BLaER1 treated with 17β-estradiol and CSF1 and Interleukin-3, amounts not matched to agents 10 nM and 100 nM (cell line): ENCODE data around the gene STARD13.

Experiments
- H3K27ac ChIP-seq, 11 experiments: shearing (Covaris generic); formaldehyde crosslinking; 2 replicates each; pipeline ENCODE4 v1.8.1; 2022
- H3K27me3 ChIP-seq, 11 experiments: shearing (Covaris generic); formaldehyde crosslinking; 2 replicates each; pipeline ENCODE4 v1.8.1; 2022
- H3K36me3 ChIP-seq, 11 experiments: shearing (Covaris generic); formaldehyde crosslinking; 2 replicates each; pipeline ENCODE4 v1.8.1; 2022
- H3K4me1 ChIP-seq, 10 experiments: shearing (Covaris generic); formaldehyde crosslinking; 2 replicates each; pipeline ENCODE4 v1.8.1; 2022
- H3K4me2 ChIP-seq, 11 experiments: shearing (Covaris generic); formaldehyde crosslinking; 2 replicates each; pipeline ENCODE4 v1.8.1; 2022
- H3K4me3 ChIP-seq, 10 experiments: shearing (Covaris generic); formaldehyde crosslinking; 2 replicates each; pipeline ENCODE4 v1.8.1; 2022
- H3K9ac ChIP-seq, 11 experiments: shearing (Covaris generic); formaldehyde crosslinking; 2 replicates each; pipeline ENCODE4 v1.8.1; 2022
- H3K9me3 ChIP-seq, 11 experiments: shearing (Covaris generic); formaldehyde crosslinking; replicated peaks in 1 of 11; 2 replicates each; pipeline ENCODE4 v1.8.1; 2022
- H4K20me1 ChIP-seq, 11 experiments: shearing (Covaris generic); formaldehyde crosslinking; 2 replicates each; pipeline ENCODE4 v1.8.1; 2022
- Cebpa-rat ChIP-seq, 11 experiments: shearing (Covaris generic); IDR thresholded peaks; 2 replicates each; pipeline ENCODE4 v1.8.1; 2022

STARD13 gene

GRCh38 chr13:33228648-33229445, 56.7 kb downstream of the STARD13 start:
- no peak for TF ChIP-seq Cebpa-rat (IDR thresholded peaks at IDR 0.05)
- no peaks in the 10 kb centered on the region for H4K20me1 ChIP-seq
- peak overlapping the region in 1 of 11 experiments; percentile 31; a peak in 2 of 22 replicates for H3K27ac ChIP-seq
- no peaks in the 10 kb centered on the region for H3K36me3 ChIP-seq
- no peak overlapping the region for H3K4me3 ChIP-seq
- H3K4me2 ChIP-seq: peak overlapping the region in 9 of 11 experiments; percentile 13 to 56 (median 29); a peak in 13 of 22 replicates
- peaks cover 10 to 44% (median 15%) of the 10 kb centered on the region in 10 experiments; a peak in 18 of 20 replicates for H3K4me1 ChIP-seq
- no peaks in the 10 kb centered on the region for H3K27me3 ChIP-seq
- peaks cover 16 to 28% (median 23%) of the 10 kb centered on the region in 11 experiments for H3K9me3 ChIP-seq
- no peak overlapping the region for H3K9ac ChIP-seq

GRCh38 chr13:33227927-33228647, 57.5 kb downstream of the STARD13 start:
- Histone ChIP-seq H3K27ac (no peak overlapping the region), H3K9me3 (peaks cover 9 to 21% (median 16%) of the 10 kb centered on the region in 11 experiments), H4K20me1 (no peaks in the 10 kb centered on the region), H3K4me1 (peaks cover 10 to 44% (median 15%) of the 10 kb centered on the region in 10 experiments; a peak in 18 of 20 replicates), H3K4me3 (no peak overlapping the region), H3K27me3 (no peaks in the 10 kb centered on the region), H3K9ac (no peak overlapping the region), H3K36me3 (no peaks in the 10 kb centered on the region), H3K4me2 (peak overlapping the region in 2 of 11 experiments; percentile 54 to 56; a peak in 2 of 22 replicates)
- no peak for TF ChIP-seq Cebpa-rat (IDR thresholded peaks at IDR 0.05)

GRCh38 chr13:33224686-33225085, 60.9 kb downstream of the STARD13 start:
- Histone ChIP-seq H3K4me2 (no peak overlapping the region), H3K9ac (no peak overlapping the region), H4K20me1 (no peaks in the 10 kb centered on the region), H3K27ac (no peak overlapping the region), H3K27me3 (no peaks in the 10 kb centered on the region), H3K36me3 (no peaks in the 10 kb centered on the region), H3K9me3 (peaks cover 0 to 8% (median 5%) of the 10 kb centered on the region in 11 experiments; a peak in 6 of 22 replicates), H3K4me1 (peaks cover 5 to 28% (median 13%) of the 10 kb centered on the region in 10 experiments; a peak in 17 of 20 replicates), H3K4me3 (no peak overlapping the region)
- no peak for TF ChIP-seq Cebpa-rat (IDR thresholded peaks at IDR 0.05)

GRCh38 chr13:33224191-33224590, 61.4 kb downstream of the STARD13 start:
- Histone ChIP-seq H3K4me2 (no peak overlapping the region), H3K36me3 (no peaks in the 10 kb centered on the region), H3K4me1 (peaks cover 6 to 23% (median 13%) of the 10 kb centered on the region in 10 experiments; a peak in 19 of 20 replicates), H3K27ac (no peak overlapping the region), H3K9ac (no peak overlapping the region), H3K9me3 (peaks cover 0 to 8% (median 5%) of the 10 kb centered on the region in 11 experiments; a peak in 6 of 22 replicates), H3K4me3 (no peak overlapping the region), H3K27me3 (no peaks in the 10 kb centered on the region), H4K20me1 (no peaks in the 10 kb centered on the region)
- no peak for TF ChIP-seq Cebpa-rat (IDR thresholded peaks at IDR 0.05)

GRCh38 chr13:33219926-33220325, 65.6 kb downstream of the STARD13 start:
- H3K4me3 ChIP-seq: no peak overlapping the region
- H4K20me1 ChIP-seq: no peaks in the 10 kb centered on the region
- H3K27me3 ChIP-seq: no peaks in the 10 kb centered on the region
- H3K36me3 ChIP-seq: no peaks in the 10 kb centered on the region
- TF ChIP-seq Cebpa-rat (IDR thresholded peaks at IDR 0.05): no peak
- peaks cover 0 to 8% (median 5%) of the 10 kb centered on the region in 11 experiments; a peak in 6 of 22 replicates for H3K9me3 ChIP-seq
- peaks cover 0 to 8% (median 5%) of the 10 kb centered on the region in 10 experiments; a peak in 8 of 20 replicates for H3K4me1 ChIP-seq
- no peak overlapping the region for H3K27ac ChIP-seq
- no peak overlapping the region for H3K9ac ChIP-seq
- no peak overlapping the region for H3K4me2 ChIP-seq

- no peaks in the 10 kb centered on the region for H3K9me3 ChIP-seq
- H3K27ac ChIP-seq: no peak overlapping the region
- no peak overlapping the region for H3K9ac ChIP-seq
- H3K4me2 ChIP-seq: no peak overlapping the region
- H3K36me3 ChIP-seq: no peaks in the 10 kb centered on the region
- H4K20me1 ChIP-seq: no peaks in the 10 kb centered on the region
- H3K27me3 ChIP-seq: no peaks in the 10 kb centered on the region
- no peak overlapping the region for H3K4me3 ChIP-seq
- H3K4me1 ChIP-seq: peaks cover 0 to 8% (median 5%) of the 10 kb centered on the region in 10 experiments; a peak in 8 of 20 replicates
- no peak for TF ChIP-seq Cebpa-rat (IDR thresholded peaks at IDR 0.05)
Observed at GRCh38 chr13:33218426-33218825, 67.1 kb downstream of the STARD13 start.

GRCh38 chr13:33218020-33218419, 67.5 kb downstream of the STARD13 start:
- peaks cover 0 to 8% (median 5%) of the 10 kb centered on the region in 10 experiments; a peak in 8 of 20 replicates for H3K4me1 ChIP-seq
- no peaks in the 10 kb centered on the region for H3K9me3 ChIP-seq

GRCh38 chr13:33217256-33217655, 68.3 kb downstream of the STARD13 start:
- TF ChIP-seq Cebpa-rat (IDR thresholded peaks at IDR 0.05): no peak
- H3K9ac ChIP-seq: no peak overlapping the region

More at GRCh38 chr13:33218020-33218419, 67.5 kb downstream of the STARD13 start:
- no peak overlapping the region for H3K27ac ChIP-seq
- no peaks in the 10 kb centered on the region for H3K27me3 ChIP-seq
- no peak overlapping the region for H3K9ac ChIP-seq
- no peaks in the 10 kb centered on the region for H3K36me3 ChIP-seq
- no peak overlapping the region for H3K4me2 ChIP-seq
- H4K20me1 ChIP-seq: no peaks in the 10 kb centered on the region
- TF ChIP-seq Cebpa-rat (IDR thresholded peaks at IDR 0.05): no peak
- no peak overlapping the region for H3K4me3 ChIP-seq

GRCh38 chr13:33213797-33214196, 71.8 kb downstream of the STARD13 start:
- Histone ChIP-seq H3K9me3 (no peaks in the 10 kb centered on the region), H3K27ac (no peak overlapping the region), H3K36me3 (no peaks in the 10 kb centered on the region), H3K4me1 (peaks cover 0 to 3% (median 0%) of the 10 kb centered on the region in 10 experiments; a peak in 4 of 20 replicates), H3K4me2 (no peak overlapping the region; a peak in 1 of 22 replicates), H3K27me3 (no peaks in the 10 kb centered on the region), H4K20me1 (no peaks in the 10 kb centered on the region), H3K9ac (no peak overlapping the region), H3K4me3 (no peak overlapping the region)
- TF ChIP-seq Cebpa-rat (IDR thresholded peaks at IDR 0.05): no peak

More at GRCh38 chr13:33217256-33217655, 68.3 kb downstream of the STARD13 start:
- H3K4me3 ChIP-seq: no peak overlapping the region
- H4K20me1 ChIP-seq: no peaks in the 10 kb centered on the region
- peaks cover 0 to 8% (median 5%) of the 10 kb centered on the region in 10 experiments; a peak in 8 of 20 replicates for H3K4me1 ChIP-seq
- H3K27ac ChIP-seq: no peak overlapping the region
- H3K9me3 ChIP-seq: no peaks in the 10 kb centered on the region
- no peaks in the 10 kb centered on the region for H3K27me3 ChIP-seq
- no peak overlapping the region for H3K4me2 ChIP-seq
- no peaks in the 10 kb centered on the region for H3K36me3 ChIP-seq
